GM12872 (cell line): Measurements from ENCODE around the gene IPO4.

Experiments used
- CTCF ChIP-seq: IDR thresholded peaks from 3 replicates; pipeline ENCODE4 v1.5.1; 2011; ENCODE audit warnings: low read depth, mild to moderate bottlenecking, low read length, moderate library complexity; ENCODE audit not compliant: insufficient read depth

Gene IPO4

DNA sequence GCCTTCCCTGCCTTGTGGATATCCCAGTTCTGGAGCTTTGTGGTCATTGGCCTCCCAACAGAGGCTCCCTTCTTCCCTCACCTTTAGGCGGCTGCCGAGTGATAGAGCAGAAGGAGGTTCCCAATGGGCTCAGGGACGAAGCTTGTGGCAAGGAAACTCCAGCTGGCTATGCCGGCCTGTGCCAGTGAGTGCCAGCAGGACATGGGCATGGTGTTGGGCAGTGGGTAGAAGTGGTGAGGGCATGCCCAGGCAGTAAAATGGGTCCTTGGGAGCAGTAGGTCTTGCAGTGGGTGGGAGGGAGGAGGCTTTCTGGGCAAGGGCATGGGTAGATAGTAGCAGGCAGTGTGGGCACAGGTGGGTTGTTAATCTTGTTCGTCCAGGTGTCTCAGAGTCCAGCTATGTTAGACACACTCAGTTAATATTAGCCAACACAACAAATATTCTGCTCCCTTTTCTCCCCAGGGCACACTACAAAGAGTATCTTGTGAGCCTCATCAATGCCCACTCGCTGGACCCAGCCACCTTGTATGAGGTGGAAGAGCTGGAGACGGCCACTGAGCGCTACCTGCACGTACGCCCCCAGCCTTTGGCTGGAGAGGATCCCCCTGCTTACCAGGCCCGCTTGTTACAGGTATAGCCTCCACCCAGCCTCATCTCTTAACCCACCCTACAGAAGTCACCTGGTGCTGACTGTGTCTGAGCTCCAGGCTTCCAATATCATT lies 28.7 kb downstream of the IPO4 start:
- TF ChIP-seq CTCF = no peak

GRCh38 chr14:24157331-24157730 lies 31.3 kb downstream of the IPO4 start:
- no peak for TF ChIP-seq CTCF

DNA sequence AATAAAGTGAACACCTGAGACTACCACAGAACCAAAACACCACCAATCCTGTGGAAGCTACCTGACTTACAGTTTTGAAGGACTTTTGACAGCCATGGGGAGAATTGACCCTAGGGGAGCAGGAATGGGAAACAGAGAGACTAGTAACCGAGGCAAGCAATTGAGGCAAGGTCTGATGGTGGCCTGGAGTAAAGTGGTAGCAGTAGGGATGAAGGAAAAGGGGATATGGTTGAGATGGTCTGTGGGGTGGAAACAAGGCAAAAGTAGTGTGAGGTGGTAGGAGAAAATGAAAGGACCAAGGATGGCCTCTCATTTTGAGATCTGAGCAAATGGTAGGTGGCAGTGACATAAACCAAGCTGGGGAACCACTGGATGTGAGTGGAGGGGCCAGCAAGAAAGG lies 31.8 kb downstream of the IPO4 start:
- TF ChIP-seq CTCF = no peak

DNA sequence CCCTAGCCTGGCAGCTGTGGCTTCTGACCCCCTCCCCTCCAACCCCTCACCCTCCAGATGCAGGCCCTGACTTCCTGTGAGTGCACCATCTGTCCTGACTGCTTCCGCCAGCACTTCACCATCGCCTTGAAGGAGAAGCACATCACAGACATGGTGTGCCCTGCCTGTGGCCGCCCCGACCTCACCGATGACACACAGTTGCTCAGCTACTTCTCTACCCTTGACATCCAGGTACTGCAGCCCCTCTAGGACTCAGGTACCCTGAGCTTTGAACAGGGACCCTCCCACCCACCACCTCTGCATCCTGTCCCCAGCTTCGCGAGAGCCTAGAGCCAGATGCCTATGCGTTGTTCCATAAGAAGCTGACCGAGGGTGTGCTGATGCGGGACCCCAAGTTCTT lies 33.5 kb downstream of the IPO4 start:
- TF ChIP-seq CTCF = no peak

GRCh38 chr14:24151404-24152080 lies 37.1 kb downstream of the IPO4 start:
- TF ChIP-seq CTCF = no peak

DNA sequence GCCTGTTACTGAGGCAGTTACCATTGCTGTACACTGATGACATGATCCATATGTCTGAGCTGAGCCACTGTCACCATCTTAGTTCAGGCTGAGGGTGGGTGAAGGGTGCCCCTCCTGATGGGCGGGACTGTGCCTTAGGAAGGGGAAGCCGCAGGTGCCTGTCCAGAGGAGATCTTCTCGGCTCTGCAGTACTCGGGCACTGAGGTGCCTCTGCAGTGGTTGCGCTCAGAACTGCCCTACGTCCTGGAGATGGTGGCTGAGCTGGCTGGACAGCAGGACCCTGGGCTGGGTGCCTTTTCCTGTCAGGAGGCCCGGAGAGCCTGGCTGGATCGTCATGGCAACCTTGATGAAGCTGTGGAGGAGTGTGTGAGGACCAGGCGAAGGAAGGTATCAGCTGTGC lies 37.6 kb downstream of the IPO4 start:
- no peak for TF ChIP-seq CTCF

DNA sequence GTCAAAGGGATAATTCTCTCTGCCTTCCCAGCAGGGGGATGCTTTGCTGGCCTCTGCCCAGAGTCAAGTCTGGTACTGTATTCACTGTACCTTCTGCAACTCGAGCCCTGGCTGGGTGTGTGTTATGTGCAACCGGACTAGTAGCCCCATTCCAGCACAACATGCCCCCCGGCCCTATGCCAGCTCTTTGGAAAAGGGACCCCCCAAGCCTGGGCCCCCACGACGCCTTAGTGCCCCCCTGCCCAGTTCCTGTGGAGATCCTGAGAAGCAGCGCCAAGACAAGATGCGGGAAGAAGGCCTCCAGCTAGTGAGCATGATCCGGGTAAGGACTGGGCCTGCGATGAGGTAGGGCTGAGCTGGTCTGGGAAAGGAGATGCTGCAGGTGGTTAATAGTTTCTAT lies 38.0 kb downstream of the IPO4 start:
- no peak for TF ChIP-seq CTCF
